ENCODE results near the gene KDM3B. TPM values are rescaled to one million over a fixed set of nuclear protein-coding genes. Genes with fewer than 3 reads are reported as not detected.
A peak's percentile ranks its signal among the peaks of the same experiment; 100 is the strongest.

The KDM3B gene
- total RNA-seq, 1 donor from 2014 or later = 96.1 TPM

DNA sequence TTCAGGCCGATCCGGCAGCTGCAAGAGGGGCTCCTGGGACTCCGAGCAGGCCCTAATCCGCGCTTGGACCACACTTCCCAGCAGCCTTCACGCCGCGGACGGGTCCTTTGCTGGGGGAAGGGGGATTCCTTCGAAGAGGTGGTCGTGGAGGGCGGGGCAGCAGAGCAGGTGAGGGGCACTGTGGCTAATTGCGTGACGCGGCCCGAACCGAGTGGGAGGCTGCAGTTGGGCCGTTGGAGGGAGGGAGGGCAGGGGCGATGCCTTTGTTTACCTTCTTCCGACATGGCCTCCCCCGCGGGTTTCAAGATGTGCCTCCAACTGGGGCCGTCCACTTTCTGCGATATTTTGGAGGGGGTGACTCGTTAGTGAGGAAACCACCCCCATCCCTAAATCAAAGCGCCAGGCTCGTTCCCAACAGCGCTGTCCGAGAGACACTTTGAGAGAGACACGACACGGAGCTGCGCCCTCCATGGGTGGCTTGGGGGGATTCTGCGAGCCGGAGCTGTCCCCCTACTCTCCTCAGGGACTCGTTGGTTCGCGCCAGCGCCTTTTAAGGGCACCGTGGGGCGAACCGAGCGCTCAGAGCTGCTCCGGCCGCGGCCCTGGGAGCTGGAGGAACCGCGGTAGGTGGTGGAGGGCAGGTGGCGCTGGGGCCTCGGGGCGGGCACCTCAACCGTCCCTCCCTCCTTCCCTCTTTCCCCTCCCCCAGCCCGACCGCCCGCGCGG is 14.6 kb upstream of the KDM3B start, which contains the start of gene FAM53C:
FAM53C (plus strand) TSS at position 582 of the 726 bp plus-strand sequence. CDS start 3,070 bp downstream, outside the sequence.
- H3K27ac Mint-ChIP-seq = peak within 1 kb of the TSS; percentile 99
- TF ChIP-seq, protein P1, sequence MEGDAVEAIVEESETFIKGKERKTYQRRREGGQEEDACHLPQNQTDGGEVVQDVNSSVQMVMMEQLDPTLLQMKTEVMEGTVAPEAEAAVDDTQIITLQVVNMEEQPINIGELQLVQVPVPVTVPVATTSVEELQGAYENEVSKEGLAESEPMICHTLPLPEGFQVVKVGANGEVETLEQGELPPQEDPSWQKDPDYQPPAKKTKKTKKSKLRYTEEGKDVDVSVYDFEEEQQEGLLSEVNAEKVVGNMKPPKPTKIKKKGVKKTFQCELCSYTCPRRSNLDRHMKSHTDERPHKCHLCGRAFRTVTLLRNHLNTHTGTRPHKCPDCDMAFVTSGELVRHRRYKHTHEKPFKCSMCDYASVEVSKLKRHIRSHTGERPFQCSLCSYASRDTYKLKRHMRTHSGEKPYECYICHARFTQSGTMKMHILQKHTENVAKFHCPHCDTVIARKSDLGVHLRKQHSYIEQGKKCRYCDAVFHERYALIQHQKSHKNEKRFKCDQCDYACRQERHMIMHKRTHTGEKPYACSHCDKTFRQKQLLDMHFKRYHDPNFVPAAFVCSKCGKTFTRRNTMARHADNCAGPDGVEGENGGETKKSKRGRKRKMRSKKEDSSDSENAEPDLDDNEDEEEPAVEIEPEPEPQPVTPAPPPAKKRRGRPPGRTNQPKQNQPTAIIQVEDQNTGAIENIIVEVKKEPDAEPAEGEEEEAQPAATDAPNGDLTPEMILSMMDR (IDR thresholded peaks at IDR 0.05; ENCODE audit: unreplicated experiment) = no peak
- H3K4me1 Mint-ChIP-seq = peaks cover 31% of the 10 kb centered on the region
- DNase-seq (ENCODE audit: low spot score in 2 of 2, unreplicated experiment in 2 of 2) = peak; percentile 86 to 95
- no peaks in the 10 kb centered on the region for H3K9me3 Mint-ChIP-seq
- H3K27me3 Mint-ChIP-seq (ENCODE audit: low read depth) = no peaks in the 10 kb centered on the region
- H3K4me3 Mint-ChIP-seq = peak within 1 kb of the TSS; percentile 94
- peaks cover 8% of the 10 kb centered on the region for H3K36me3 Mint-ChIP-seq

DNA sequence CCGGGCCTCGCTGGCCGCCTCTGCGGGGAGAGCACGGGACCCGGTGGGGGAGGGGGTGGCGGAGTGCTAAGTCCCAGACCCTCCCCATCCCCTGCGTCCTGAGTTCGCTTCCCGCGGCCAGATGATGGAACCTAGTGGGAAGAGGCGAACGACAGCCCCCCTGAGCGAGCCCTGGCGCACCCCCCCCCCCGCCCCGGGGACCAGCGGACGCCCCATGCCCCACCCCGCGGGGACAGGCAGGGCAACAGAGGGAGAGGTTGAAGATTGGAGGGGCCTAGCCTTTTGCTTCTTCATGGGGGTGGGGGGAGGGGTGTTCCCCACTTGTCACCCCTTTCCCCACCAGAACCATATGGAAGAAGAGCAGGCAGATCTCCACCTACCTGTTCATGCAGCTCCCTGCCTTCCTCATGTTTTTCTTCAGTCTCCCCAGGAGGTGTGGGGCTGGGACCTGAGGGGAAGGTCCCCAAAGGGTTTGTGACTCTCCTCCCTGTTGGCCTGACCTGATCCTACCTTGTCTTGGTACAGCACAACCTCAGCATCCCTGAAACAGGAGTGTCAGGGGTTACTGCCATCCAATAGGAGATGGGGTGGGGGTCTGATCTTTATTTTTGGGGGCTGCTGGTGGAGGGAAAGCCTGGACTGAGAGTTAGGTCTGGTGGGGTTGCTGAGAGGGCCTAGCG is 13.9 kb upstream of the KDM3B start:
- Mint-ChIP-seq H3K27ac (peak overlapping the region; percentile 98), H3K4me3 (peak overlapping the region; percentile 94), H3K4me1 (peaks cover 31% of the 10 kb centered on the region), H3K36me3 (peaks cover 12% of the 10 kb centered on the region), H3K9me3 (no peaks in the 10 kb centered on the region), H3K27me3 (ENCODE audit: low read depth) (no peaks in the 10 kb centered on the region)
- TF ChIP-seq, protein P1 (IDR thresholded peaks at IDR 0.05; ENCODE audit: unreplicated experiment) = no peak
- peak in 1 of 2 experiments; percentile 39 for DNase-seq (ENCODE audit: low spot score in 2 of 2, unreplicated experiment in 2 of 2)

DNA sequence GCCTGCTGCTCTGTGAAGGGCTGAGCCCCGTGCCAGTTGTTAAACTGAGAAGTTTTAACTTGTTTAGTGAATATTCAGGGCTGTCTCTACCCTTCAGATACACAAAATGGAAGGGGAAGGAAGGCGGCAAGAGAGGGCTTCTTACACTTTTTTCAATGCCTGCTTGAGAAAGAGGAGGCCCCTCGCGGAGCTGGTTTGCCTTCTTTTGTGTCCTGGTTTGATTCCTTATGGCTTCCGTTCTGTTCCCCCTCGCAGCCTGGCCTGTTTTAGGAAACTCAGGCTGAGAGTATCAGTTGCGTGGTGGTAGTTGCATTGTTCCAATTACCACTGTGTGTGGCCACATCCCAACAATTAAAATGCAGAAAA is 13.4 kb upstream of the KDM3B start:
- Mint-ChIP-seq H3K4me1 (peaks cover 31% of the 10 kb centered on the region), H3K27ac (peak overlapping the region; percentile 98), H3K27me3 (ENCODE audit: low read depth) (no peaks in the 10 kb centered on the region), H3K9me3 (no peaks in the 10 kb centered on the region), H3K36me3 (peaks cover 16% of the 10 kb centered on the region), H3K4me3 (peak overlapping the region; percentile 94)
- TF ChIP-seq, protein P1 (IDR thresholded peaks at IDR 0.05; ENCODE audit: unreplicated experiment) = no peak
- DNase-seq (ENCODE audit: low spot score in 2 of 2, unreplicated experiment in 2 of 2) = no peak

DNA sequence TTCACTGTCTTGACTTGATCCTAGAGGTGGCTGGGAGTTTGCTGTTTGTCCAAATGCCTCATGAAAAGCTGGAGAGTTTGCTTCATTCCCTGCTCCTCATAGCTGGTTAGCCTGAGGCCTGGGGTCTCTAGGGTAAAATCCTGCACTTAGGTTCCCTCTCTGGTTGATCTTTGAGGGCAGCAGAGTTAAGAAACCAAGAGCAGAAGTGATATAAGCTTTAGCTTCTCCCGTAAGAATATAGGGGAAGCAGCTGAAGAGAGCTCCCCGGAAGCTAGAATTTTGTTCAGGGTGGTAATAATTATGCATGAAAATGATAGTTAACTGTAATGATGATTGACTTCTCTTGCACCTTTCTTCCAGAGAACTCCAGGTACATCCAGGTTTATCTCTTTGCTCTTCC is 13.0 kb upstream of the KDM3B start:
- TF ChIP-seq, protein P1 (IDR thresholded peaks at IDR 0.05; ENCODE audit: unreplicated experiment) = no peak
- H3K36me3 Mint-ChIP-seq = peaks cover 19% of the 10 kb centered on the region
- peak overlapping the region; percentile 98 for H3K27ac Mint-ChIP-seq
- H3K27me3 Mint-ChIP-seq (ENCODE audit: low read depth) = no peaks in the 10 kb centered on the region
- H3K4me3 Mint-ChIP-seq = peak overlapping the region; percentile 94
- no peaks in the 10 kb centered on the region for H3K9me3 Mint-ChIP-seq
- DNase-seq (ENCODE audit: low spot score in 2 of 2, unreplicated experiment in 2 of 2) = no peak
- H3K4me1 Mint-ChIP-seq = peaks cover 31% of the 10 kb centered on the region

DNA sequence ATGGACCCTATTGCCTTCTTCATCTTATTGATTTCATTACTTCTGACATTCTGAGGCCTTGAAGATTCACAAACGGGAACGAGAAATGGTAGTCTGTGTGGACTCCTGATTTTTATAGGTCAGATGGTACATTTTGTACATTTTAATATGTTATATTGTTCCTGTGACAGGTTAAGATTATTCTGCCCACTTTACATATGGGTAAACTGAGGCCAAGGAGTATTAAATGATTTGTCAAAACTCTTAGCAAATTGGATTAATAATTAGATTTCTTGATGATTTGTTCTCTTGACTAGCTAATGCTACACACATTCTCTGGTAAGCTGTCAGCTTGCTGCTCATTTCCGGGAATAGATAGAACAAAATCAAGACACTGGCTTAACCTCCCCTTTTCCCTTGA is 12.5 kb upstream of the KDM3B start:
- H3K9me3 Mint-ChIP-seq = no peaks in the 10 kb centered on the region
- DNase-seq (ENCODE audit: low spot score in 2 of 2, unreplicated experiment in 2 of 2) = no peak
- H3K36me3 Mint-ChIP-seq = peaks cover 23% of the 10 kb centered on the region
- peak overlapping the region; percentile 98 for H3K27ac Mint-ChIP-seq
- H3K4me3 Mint-ChIP-seq = peak overlapping the region; percentile 94
- TF ChIP-seq, protein P1 (IDR thresholded peaks at IDR 0.05; ENCODE audit: unreplicated experiment) = no peak
- H3K4me1 Mint-ChIP-seq = peaks cover 31% of the 10 kb centered on the region
- no peaks in the 10 kb centered on the region for H3K27me3 Mint-ChIP-seq (ENCODE audit: low read depth)
